ENCODE data around the gene CSRP2.

Gene CSRP2

GRCh38 chr12:76852106-76852505 is 26.7 kb downstream of the CSRP2 start:
- no peaks in the 10 kb centered on the region for H3K4me1 Mint-ChIP-seq
- no peaks in the 10 kb centered on the region for H3K27me3 Mint-ChIP-seq
- peaks cover 29% of the 10 kb centered on the region for H3K36me3 Mint-ChIP-seq

GRCh38 chr12:76848132-76848531 is 30.7 kb downstream of the CSRP2 start:
- Mint-ChIP-seq H3K4me3 (no peak overlapping the region), H3K27me3 (no peaks in the 10 kb centered on the region), H3K4me1 (no peaks in the 10 kb centered on the region), H3K36me3 (peaks cover 28% of the 10 kb centered on the region), H3K27ac (no peak overlapping the region), H3K9me3 (no peaks in the 10 kb centered on the region)

More at GRCh38 chr12:76852106-76852505, 26.7 kb downstream of the CSRP2 start:
- Mint-ChIP-seq H3K9me3 (peaks cover 6% of the 10 kb centered on the region), H3K27ac (no peak overlapping the region), H3K4me3 (no peak overlapping the region)

- H3K9me3 Mint-ChIP-seq = no peaks in the 10 kb centered on the region
- H3K4me3 Mint-ChIP-seq = no peak overlapping the region
- H3K27ac Mint-ChIP-seq = no peak overlapping the region
- H3K27me3 Mint-ChIP-seq = no peaks in the 10 kb centered on the region
- H3K4me1 Mint-ChIP-seq = no peaks in the 10 kb centered on the region
- H3K36me3 Mint-ChIP-seq = peaks cover 25% of the 10 kb centered on the region
These were observed 31.6 kb downstream of the CSRP2 start for GRCh38 chr12:76847260-76847659.

- no peak overlapping the region for H3K4me3 Mint-ChIP-seq
- H3K27ac Mint-ChIP-seq = no peak overlapping the region
- H3K27me3 Mint-ChIP-seq = no peaks in the 10 kb centered on the region
- H3K9me3 Mint-ChIP-seq = no peaks in the 10 kb centered on the region
- peaks cover 10% of the 10 kb centered on the region for H3K36me3 Mint-ChIP-seq
- no peaks in the 10 kb centered on the region for H3K4me1 Mint-ChIP-seq
These were observed 42.2 kb downstream of the CSRP2 start for GRCh38 chr12:76836633-76837032.

- Mint-ChIP-seq H3K4me1 (no peaks in the 10 kb centered on the region), H3K36me3 (peaks cover 23% of the 10 kb centered on the region), H3K27me3 (no peaks in the 10 kb centered on the region), H3K9me3 (no peaks in the 10 kb centered on the region), H3K4me3 (no peak overlapping the region), H3K27ac (no peak overlapping the region)
These were observed 48.4 kb downstream of the CSRP2 start for GRCh38 chr12:76830436-76830835.

GRCh38 chr12:76820888-76821482 is 57.8 kb downstream of the CSRP2 start:
- Mint-ChIP-seq H3K27ac (no peak overlapping the region), H3K9me3 (no peaks in the 10 kb centered on the region), H3K36me3 (peaks cover 5% of the 10 kb centered on the region), H3K4me3 (no peak overlapping the region), H3K27me3 (no peaks in the 10 kb centered on the region), H3K4me1 (no peaks in the 10 kb centered on the region)

GRCh38 chr12:76813972-76814371 is 64.8 kb downstream of the CSRP2 start:
- no peaks in the 10 kb centered on the region for H3K27me3 Mint-ChIP-seq
- no peaks in the 10 kb centered on the region for H3K9me3 Mint-ChIP-seq
- no peak overlapping the region for H3K27ac Mint-ChIP-seq
- H3K36me3 Mint-ChIP-seq = peaks cover 15% of the 10 kb centered on the region
- H3K4me3 Mint-ChIP-seq = no peak overlapping the region
- no peaks in the 10 kb centered on the region for H3K4me1 Mint-ChIP-seq

GRCh38 chr12:76813265-76813664 is 65.6 kb downstream of the CSRP2 start:
- Mint-ChIP-seq H3K9me3 (no peaks in the 10 kb centered on the region), H3K36me3 (peaks cover 13% of the 10 kb centered on the region), H3K4me1 (no peaks in the 10 kb centered on the region), H3K27ac (no peak overlapping the region), H3K4me3 (no peak overlapping the region), H3K27me3 (no peaks in the 10 kb centered on the region)

GRCh38 chr12:76811976-76812375 is 66.8 kb downstream of the CSRP2 start:
- H3K27ac Mint-ChIP-seq = no peak overlapping the region
- H3K9me3 Mint-ChIP-seq = no peaks in the 10 kb centered on the region
- no peaks in the 10 kb centered on the region for H3K4me1 Mint-ChIP-seq
- H3K4me3 Mint-ChIP-seq = no peak overlapping the region
- peaks cover 13% of the 10 kb centered on the region for H3K36me3 Mint-ChIP-seq
- H3K27me3 Mint-ChIP-seq = no peaks in the 10 kb centered on the region

GRCh38 chr12:76810671-76811419 is 68.0 kb downstream of the CSRP2 start:
- peaks cover 13% of the 10 kb centered on the region for H3K36me3 Mint-ChIP-seq
- H3K4me3 Mint-ChIP-seq = no peak overlapping the region
- H3K4me1 Mint-ChIP-seq = no peaks in the 10 kb centered on the region
- H3K9me3 Mint-ChIP-seq = no peaks in the 10 kb centered on the region
- H3K27ac Mint-ChIP-seq = no peak overlapping the region
- H3K27me3 Mint-ChIP-seq = no peaks in the 10 kb centered on the region

All from activated naive CD4-positive, alpha-beta T cell treated with anti-CD3 and anti-CD28 coated beads, Interleukin-2, amount 50 U/mL, for 24 hours (primary cell).